Trophoblast cell (in vitro differentiated cells and primary cell): ENCODE data around the gene GTF2A1L.
A peak's percentile ranks its signal among the peaks of the same experiment; 100 is the strongest.

ENCODE experiments used
- DNase-seq, 2 donors: peaks; one replicate each; pipeline ENCODE4 v3.0.0-alpha.2; 2016
- H2AFZ ChIP-seq: 2 replicates; pipeline ENCODE4 v1.6.1; 2013; ENCODE audit warnings: low read length, moderate library complexity, mild to moderate bottlenecking; ENCODE audit not compliant: insufficient read depth, poor library complexity
- H2AK5ac ChIP-seq: 2 replicates; pipeline ENCODE4 v1.6.1; 2013; ENCODE audit warnings: mild to moderate bottlenecking, low read length
- H2BK120ac ChIP-seq: 2 replicates; pipeline ENCODE4 v1.6.1; 2013; ENCODE audit warnings: low read length, mild to moderate bottlenecking, moderate library complexity; ENCODE audit not compliant: insufficient read depth, poor library complexity
- H2BK12ac ChIP-seq: 2 replicates; pipeline ENCODE4 v1.6.1; 2013; ENCODE audit warnings: mild to moderate bottlenecking, low read length, moderate library complexity
- H2BK5ac ChIP-seq: 2 replicates; pipeline ENCODE4 v1.6.1; 2013; ENCODE audit warnings: low read length, low read depth, moderate library complexity, mild to moderate bottlenecking; ENCODE audit not compliant: poor library complexity
- H3K14ac ChIP-seq: 2 replicates; pipeline ENCODE4 v1.6.1; 2013; ENCODE audit warnings: mild to moderate bottlenecking, low read length
- H3K18ac ChIP-seq: 2 replicates; pipeline ENCODE4 v1.6.1; 2013; ENCODE audit warnings: mild to moderate bottlenecking, low read length
- H3K23ac ChIP-seq: 2 replicates; pipeline ENCODE4 v1.6.1; 2013; ENCODE audit warnings: low read length
- H3K27ac ChIP-seq: 2 replicates; pipeline ENCODE4 v1.5.1; 2013; ENCODE audit warnings: low read depth, mild to moderate bottlenecking, inconsistent platforms, low read length, moderate library complexity
- H3K27me3 ChIP-seq: 2 replicates; pipeline ENCODE4 v1.6.1; 2013; ENCODE audit warnings: inconsistent platforms, mild to moderate bottlenecking, low read length, moderate library complexity; ENCODE audit not compliant: insufficient read depth
- H3K36me3 ChIP-seq, 2 experiments: 1 replicate in 1 of 2; 2 replicates in 1 of 2; pipeline ENCODE4 v1.6.1; 2013; ENCODE audit warnings: low read length in 2 of 2, mild to moderate bottlenecking in 2 of 2, moderate library complexity in 1 of 2; ENCODE audit not compliant: insufficient read depth in 2 of 2, control insufficient read depth in 1 of 2
- H3K4ac ChIP-seq: 2 replicates; pipeline ENCODE4 v1.6.1; 2013; ENCODE audit warnings: low read depth, mild to moderate bottlenecking, low read length, moderate library complexity
- H3K4me1 ChIP-seq, 2 experiments: 1 replicate in 1 of 2; 2 replicates in 1 of 2; pipeline ENCODE4 v1.6.1; 2013; ENCODE audit warnings: low read length in 2 of 2, mild to moderate bottlenecking in 2 of 2, moderate library complexity in 1 of 2; ENCODE audit not compliant: insufficient read depth in 2 of 2, control insufficient read depth in 1 of 2
- H3K4me2 ChIP-seq: 2 replicates; pipeline ENCODE4 v1.6.1; 2013; ENCODE audit warnings: inconsistent platforms, mild to moderate bottlenecking, low read length, moderate library complexity
- H3K4me3 ChIP-seq: 2 replicates; pipeline ENCODE4 v1.5.1; 2013; ENCODE audit warnings: mild to moderate bottlenecking, low read depth, low read length, inconsistent platforms
- H3K79me1 ChIP-seq: one replicate; pipeline ENCODE4 v1.6.1; 2013; ENCODE audit warnings: low read length
- H3K79me2 ChIP-seq: 2 replicates; pipeline ENCODE4 v1.6.1; 2013; ENCODE audit warnings: low read length, mild to moderate bottlenecking; ENCODE audit not compliant: control insufficient read depth, insufficient read depth, poor library complexity
- H3K9ac ChIP-seq: 2 replicates; pipeline ENCODE4 v1.6.1; 2013; ENCODE audit warnings: mild to moderate bottlenecking, low read length
- H3K9me3 ChIP-seq: 2 replicates; pipeline ENCODE4 v1.6.1; 2013; ENCODE audit warnings: low read depth, mild to moderate bottlenecking, control low read depth, inconsistent platforms, low read length; ENCODE audit not compliant: insufficient read depth
- H4K12ac ChIP-seq: 2 replicates; pipeline ENCODE4 v1.6.1; 2013; ENCODE audit warnings: low read depth, mild to moderate bottlenecking, low read length, moderate library complexity
- H4K8ac ChIP-seq: 2 replicates; pipeline ENCODE4 v1.6.1; 2013; ENCODE audit warnings: low read depth, mild to moderate bottlenecking, low read length, moderate library complexity
- H4K91ac ChIP-seq: one replicate; pipeline ENCODE4 v1.6.1; 2013; ENCODE audit warnings: low read depth, mild to moderate bottlenecking, low read length, moderate library complexity
- WGBS: extraction: QIAGEN DNeasy Blood & Tissue Kit; methylation state at CpG from one replicate; pipeline ENCODE4 v1.1.7; 2013; ENCODE audit warnings: missing lambda C conversion rate; ENCODE audit not compliant: insufficient read length, insufficient coverage; ENCODE audit errors: extremely low coverage; 5-methylcytosine and 5-hydroxymethylcytosine counted together

GTF2A1L gene

DNA sequence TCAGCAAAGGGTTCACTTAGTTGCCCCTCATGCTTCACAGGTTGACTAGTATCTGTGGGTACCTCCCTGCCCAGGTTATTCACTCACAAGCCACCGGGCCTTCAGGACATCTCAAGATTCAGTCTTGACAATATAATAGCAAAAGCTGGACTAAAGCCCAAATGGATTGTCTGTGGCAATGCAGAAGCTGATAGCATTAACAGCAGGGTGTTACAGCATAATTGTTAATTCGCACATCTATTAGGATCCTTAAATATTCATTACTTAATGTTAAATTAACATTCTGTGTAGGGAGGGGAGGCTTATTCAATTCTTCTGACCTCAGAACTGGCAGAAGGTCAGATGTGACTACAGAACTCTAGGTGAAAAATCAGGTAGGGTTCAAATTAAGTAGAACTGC is 20.2 kb upstream of the GTF2A1L start:
- no peaks in the 10 kb centered on the region for H3K79me2 ChIP-seq
- H3K36me3 ChIP-seq, result peaks cover 2 to 5% of the 10 kb centered on the region in 2 experiments
- H2BK120ac ChIP-seq, result no peak overlapping the region
- no peaks in the 10 kb centered on the region for H3K27me3 ChIP-seq
- H3K79me1 ChIP-seq, result no peaks in the 10 kb centered on the region
- WGBS, result no CpG with 5 or more reads among the region's 2 CpGs
- no peak overlapping the region for H3K23ac ChIP-seq
- no peak overlapping the region for H3K4me2 ChIP-seq
- no peak overlapping the region for H4K8ac ChIP-seq
- H2AFZ ChIP-seq, result no peak overlapping the region
- H3K4me3 ChIP-seq, result no peak overlapping the region
- no peaks in the 10 kb centered on the region for H3K4me1 ChIP-seq
- H3K27ac ChIP-seq, result no peak overlapping the region
- no peak overlapping the region for H2BK5ac ChIP-seq
- H3K9me3 ChIP-seq, result no peaks in the 10 kb centered on the region
- no peak overlapping the region for H3K14ac ChIP-seq
- no peak overlapping the region for H2AK5ac ChIP-seq
- H3K4ac ChIP-seq, result no peak overlapping the region
- H3K18ac ChIP-seq, result no peak overlapping the region
- H2BK12ac ChIP-seq, result no peak overlapping the region
- DNase-seq, result no peak
- H4K12ac ChIP-seq, result no peak overlapping the region
- H3K9ac ChIP-seq, result no peak overlapping the region
- no peak overlapping the region for H4K91ac ChIP-seq

GRCh38 chr2:48600204-48600813 is 17.3 kb upstream of the GTF2A1L start:
- H3K23ac ChIP-seq, result no peak overlapping the region
- H3K4me1 ChIP-seq, result no peaks in the 10 kb centered on the region
- H3K4me3 ChIP-seq, result no peak overlapping the region
- no peaks in the 10 kb centered on the region for H3K79me1 ChIP-seq
- H4K91ac ChIP-seq, result no peak overlapping the region
- no peak overlapping the region for H2BK120ac ChIP-seq
- no peak overlapping the region for H2BK5ac ChIP-seq
- no peak overlapping the region for H3K4me2 ChIP-seq
- H3K27me3 ChIP-seq, result no peaks in the 10 kb centered on the region
- no CpG with 5 or more reads among the region's 4 CpGs for WGBS
- DNase-seq, result peak in 1 of 2 donors; percentile 85
- H4K8ac ChIP-seq, result no peak overlapping the region
- no peak overlapping the region for H4K12ac ChIP-seq
- H2AK5ac ChIP-seq, result no peak overlapping the region
- H3K79me2 ChIP-seq, result no peaks in the 10 kb centered on the region
- no peaks in the 10 kb centered on the region for H3K36me3 ChIP-seq
- no peak overlapping the region for H3K14ac ChIP-seq
- no peak overlapping the region for H3K27ac ChIP-seq
- no peak overlapping the region for H2AFZ ChIP-seq
- no peak overlapping the region for H3K18ac ChIP-seq
- no peak overlapping the region for H3K4ac ChIP-seq
- no peak overlapping the region for H2BK12ac ChIP-seq
- H3K9ac ChIP-seq, result no peak overlapping the region
- no peaks in the 10 kb centered on the region for H3K9me3 ChIP-seq

GRCh38 chr2:48600917-48601316 is 16.7 kb upstream of the GTF2A1L start:
- Histone ChIP-seq H3K27ac (no peak overlapping the region), H3K4me2 (no peak overlapping the region), H2BK120ac (no peak overlapping the region), H3K79me2 (no peaks in the 10 kb centered on the region), H3K14ac (no peak overlapping the region), H3K4me3 (no peak overlapping the region), H4K12ac (no peak overlapping the region), H4K91ac (no peak overlapping the region), H2AFZ (no peak overlapping the region), H3K4me1 (no peaks in the 10 kb centered on the region), H3K18ac (no peak overlapping the region), H2BK5ac (no peak overlapping the region), H3K27me3 (no peaks in the 10 kb centered on the region), H4K8ac (no peak overlapping the region), H3K36me3 (no peaks in the 10 kb centered on the region), H3K9me3 (no peaks in the 10 kb centered on the region), H3K4ac (no peak overlapping the region), H2AK5ac (no peak overlapping the region), H3K9ac (no peak overlapping the region), H2BK12ac (no peak overlapping the region), H3K79me1 (no peaks in the 10 kb centered on the region), H3K23ac (no peak overlapping the region)
- peak; percentile 31 to 37 for DNase-seq
- WGBS, result no CpG with 5 or more reads among the region's 3 CpGs

DNA sequence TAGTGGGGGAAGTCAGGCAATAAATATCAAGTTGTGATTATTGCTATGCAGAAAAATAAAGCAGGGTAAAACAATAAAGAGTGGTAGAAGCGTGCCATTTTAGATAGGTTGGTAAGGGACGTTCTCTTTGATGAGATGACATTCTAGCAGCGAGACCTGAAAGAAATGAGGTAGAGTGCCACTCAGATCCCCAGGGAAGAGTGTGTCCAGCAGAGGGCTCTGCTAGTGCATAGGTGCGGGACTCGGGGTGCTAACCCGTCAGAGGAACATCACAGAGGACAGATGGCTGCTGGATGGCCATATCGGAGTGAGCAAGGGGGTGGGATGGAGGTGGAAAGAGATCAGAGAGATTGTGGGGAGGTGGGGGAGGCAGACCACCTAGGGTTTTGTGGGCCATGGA is 16.3 kb upstream of the GTF2A1L start:
- H4K8ac ChIP-seq, result no peak overlapping the region
- H3K18ac ChIP-seq, result no peak overlapping the region
- H3K36me3 ChIP-seq, result no peaks in the 10 kb centered on the region
- no peak overlapping the region for H3K14ac ChIP-seq
- H3K79me2 ChIP-seq, result no peaks in the 10 kb centered on the region
- peak in 1 of 2 donors; percentile 32 for DNase-seq
- H3K4me2 ChIP-seq, result no peak overlapping the region
- no peak overlapping the region for H3K27ac ChIP-seq
- no CpG with 5 or more reads among the region's 7 CpGs for WGBS
- no peak overlapping the region for H3K23ac ChIP-seq
- no peak overlapping the region for H3K4me3 ChIP-seq
- H2BK12ac ChIP-seq, result no peak overlapping the region
- no peak overlapping the region for H3K9ac ChIP-seq
- no peak overlapping the region for H2AFZ ChIP-seq
- no peak overlapping the region for H2BK120ac ChIP-seq
- H2BK5ac ChIP-seq, result no peak overlapping the region
- H4K12ac ChIP-seq, result no peak overlapping the region
- no peaks in the 10 kb centered on the region for H3K4me1 ChIP-seq
- H3K27me3 ChIP-seq, result no peaks in the 10 kb centered on the region
- no peak overlapping the region for H4K91ac ChIP-seq
- no peak overlapping the region for H3K4ac ChIP-seq
- no peak overlapping the region for H2AK5ac ChIP-seq
- no peaks in the 10 kb centered on the region for H3K9me3 ChIP-seq
- no peaks in the 10 kb centered on the region for H3K79me1 ChIP-seq
